Measurements from ENCODE around the gene TRAPPC5. TPM values are rescaled to one million over a fixed set of nuclear protein-coding genes. Genes with fewer than 3 reads are reported as not detected.

TRAPPC5 gene
- total RNA-seq, 1 experiment from 2014 or later = 124 TPM

DNA sequence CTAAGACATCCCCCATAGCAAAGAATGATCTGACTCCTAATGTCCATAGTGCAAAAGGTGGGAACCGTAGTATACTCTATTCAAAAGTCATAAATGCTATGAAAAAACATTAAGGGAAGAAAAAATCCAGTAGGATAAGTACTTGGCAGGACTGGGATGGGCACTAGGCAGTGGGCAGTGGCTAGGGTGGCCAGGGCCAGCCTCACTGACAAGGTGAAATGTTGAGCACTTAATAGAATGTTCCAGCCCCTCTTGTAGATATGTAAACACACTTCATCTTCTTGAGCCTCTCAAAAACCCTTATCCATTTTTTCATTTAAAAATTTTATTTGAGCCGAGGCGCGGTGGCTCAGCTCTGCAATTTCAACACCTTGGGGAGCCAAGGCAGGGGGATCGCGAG is 52.7 kb downstream of the TRAPPC5 start:
- ChIA-PET POLR2A (no interaction called here), CTCF (no interaction called here)
- Mint-ChIP-seq H3K4me3 (no peak overlapping the region), H3K4me1 (peaks cover 13% of the 10 kb centered on the region), H3K27me3 (ENCODE audit: low read depth) (peaks cover 87% of the 10 kb centered on the region), H3K9me3 (no peaks in the 10 kb centered on the region), H3K36me3 (no peaks in the 10 kb centered on the region), H3K27ac (no peak overlapping the region)
- no peak for DNase-seq (ENCODE audit: low spot score)
- ATAC-seq = no peak
- TF ChIP-seq GRHL2 (CRISPR knock-in tag; IDR thresholded peaks at IDR 0.05; ENCODE audit: insufficient replicate concordance, severe bottlenecking) (no peak), EMX1 (CRISPR knock-in tag; IDR thresholded peaks at IDR 0.05) (no peak), E2F1 (CRISPR knock-in tag; IDR thresholded peaks at IDR 0.05) (no peak)

- Mint-ChIP-seq H3K4me3 (no peak overlapping the region), H3K4me1 (peaks cover 6% of the 10 kb centered on the region), H3K9me3 (no peaks in the 10 kb centered on the region), H3K36me3 (no peaks in the 10 kb centered on the region), H3K27me3 (ENCODE audit: low read depth) (peaks cover 79% of the 10 kb centered on the region), H3K27ac (no peak overlapping the region)
- DNase-seq (ENCODE audit: low spot score) (no peak), ATAC-seq (no peak)
- TF ChIP-seq CTCF (IDR thresholded peaks at IDR 0.05) = no peak
- no peak for TF ChIP-seq SMAD3 (CRISPR knock-in tag; IDR thresholded peaks at IDR 0.05; ENCODE audit: borderline replicate concordance)
- no peak for TF ChIP-seq CBFB (CRISPR knock-in tag; IDR thresholded peaks at IDR 0.05; ENCODE audit: low read depth)
- TF ChIP-seq ZNF317 (CRISPR knock-in tag; IDR thresholded peaks at IDR 0.05; ENCODE audit: borderline replicate concordance, low read depth) = no peak
- no peak for TF ChIP-seq ZNF423 (CRISPR knock-in tag; IDR thresholded peaks at IDR 0.05)
- TF ChIP-seq USF2 (CRISPR knock-in tag; IDR thresholded peaks at IDR 0.05) = no peak
- no peak for TF ChIP-seq TEAD4 (CRISPR knock-in tag; IDR thresholded peaks at IDR 0.05)
- TF ChIP-seq, protein P1, sequence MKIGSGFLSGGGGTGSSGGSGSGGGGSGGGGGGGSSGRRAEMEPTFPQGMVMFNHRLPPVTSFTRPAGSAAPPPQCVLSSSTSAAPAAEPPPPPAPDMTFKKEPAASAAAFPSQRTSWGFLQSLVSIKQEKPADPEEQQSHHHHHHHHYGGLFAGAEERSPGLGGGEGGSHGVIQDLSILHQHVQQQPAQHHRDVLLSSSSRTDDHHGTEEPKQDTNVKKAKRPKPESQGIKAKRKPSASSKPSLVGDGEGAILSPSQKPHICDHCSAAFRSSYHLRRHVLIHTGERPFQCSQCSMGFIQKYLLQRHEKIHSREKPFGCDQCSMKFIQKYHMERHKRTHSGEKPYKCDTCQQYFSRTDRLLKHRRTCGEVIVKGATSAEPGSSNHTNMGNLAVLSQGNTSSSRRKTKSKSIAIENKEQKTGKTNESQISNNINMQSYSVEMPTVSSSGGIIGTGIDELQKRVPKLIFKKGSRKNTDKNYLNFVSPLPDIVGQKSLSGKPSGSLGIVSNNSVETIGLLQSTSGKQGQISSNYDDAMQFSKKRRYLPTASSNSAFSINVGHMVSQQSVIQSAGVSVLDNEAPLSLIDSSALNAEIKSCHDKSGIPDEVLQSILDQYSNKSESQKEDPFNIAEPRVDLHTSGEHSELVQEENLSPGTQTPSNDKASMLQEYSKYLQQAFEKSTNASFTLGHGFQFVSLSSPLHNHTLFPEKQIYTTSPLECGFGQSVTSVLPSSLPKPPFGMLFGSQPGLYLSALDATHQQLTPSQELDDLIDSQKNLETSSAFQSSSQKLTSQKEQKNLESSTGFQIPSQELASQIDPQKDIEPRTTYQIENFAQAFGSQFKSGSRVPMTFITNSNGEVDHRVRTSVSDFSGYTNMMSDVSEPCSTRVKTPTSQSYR (CRISPR knock-in tag; IDR thresholded peaks at IDR 0.05) = no peak
- no peak for TF ChIP-seq ZBTB21 (CRISPR knock-in tag; IDR thresholded peaks at IDR 0.05; ENCODE audit: borderline replicate concordance)
- no peak for TF ChIP-seq E2F5 (CRISPR knock-in tag; IDR thresholded peaks at IDR 0.05)
- TF ChIP-seq E2F1 (CRISPR knock-in tag; IDR thresholded peaks at IDR 0.05) = no peak
- no peak for TF ChIP-seq ZNF396 (CRISPR knock-in tag; IDR thresholded peaks at IDR 0.05; ENCODE audit: borderline replicate concordance)
- TF ChIP-seq EMX1 (CRISPR knock-in tag; IDR thresholded peaks at IDR 0.05) = no peak
- TF ChIP-seq NFYB (CRISPR knock-in tag; conservative IDR thresholded peaks at IDR 0.05; ENCODE audit: low read depth) = no peak
- no peak for TF ChIP-seq FOXK1 (CRISPR knock-in tag; IDR thresholded peaks at IDR 0.05)
- POLR2A ChIA-PET = no interaction called here
- CTCF ChIA-PET = no interaction called here
Observed at GRCh38 chr19:7734220-7735203, 53.9 kb downstream of the TRAPPC5 start.
